Activated CD8-positive, alpha-beta memory T cell treated with anti-CD3 and anti-CD28 coated beads for 24 hours (primary cell): ENCODE measurements around the gene AGAP2.
"Not testable (repeated sequence)": the region's sequence is repeated elsewhere in the genome, so short reads cannot be mapped to it uniquely, and the experiment has no call there.

Source experiments
- DNase-seq: peaks from one replicate; pipeline ENCODE4 v3.0.0-alpha.2; 2020

Gene AGAP2

GRCh38 chr12:57735198-57735855, 3.2 kb downstream of the AGAP2 start:
- no peak for DNase-seq

- no peak for DNase-seq
These were observed 4.0 kb downstream of the AGAP2 start for GRCh38 chr12:57734591-57734990.

DNA sequence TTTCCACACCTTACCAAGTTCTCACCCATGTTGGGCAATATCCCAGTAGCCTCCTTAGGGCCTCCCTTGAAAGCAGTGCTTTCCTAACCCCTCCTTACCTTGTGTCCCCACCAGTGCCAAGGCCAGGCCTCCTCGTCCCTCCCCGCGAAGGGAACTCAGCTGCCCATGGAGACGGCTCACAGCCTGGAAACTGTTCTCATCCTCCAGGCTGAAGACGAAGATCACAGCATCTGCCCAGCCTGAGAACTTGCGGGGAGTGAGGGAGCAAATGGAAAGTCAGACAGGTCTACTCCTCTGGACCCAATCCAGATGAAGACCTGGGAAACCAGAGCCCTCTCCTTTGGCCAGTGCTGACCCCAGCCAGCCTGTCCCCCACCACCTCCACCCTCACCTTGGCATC, 4.6 kb downstream of the AGAP2 start:
- no peak for DNase-seq

- no peak for DNase-seq
These were observed 5.6 kb downstream of the AGAP2 start for GRCh38 chr12:57732726-57733593.

DNA sequence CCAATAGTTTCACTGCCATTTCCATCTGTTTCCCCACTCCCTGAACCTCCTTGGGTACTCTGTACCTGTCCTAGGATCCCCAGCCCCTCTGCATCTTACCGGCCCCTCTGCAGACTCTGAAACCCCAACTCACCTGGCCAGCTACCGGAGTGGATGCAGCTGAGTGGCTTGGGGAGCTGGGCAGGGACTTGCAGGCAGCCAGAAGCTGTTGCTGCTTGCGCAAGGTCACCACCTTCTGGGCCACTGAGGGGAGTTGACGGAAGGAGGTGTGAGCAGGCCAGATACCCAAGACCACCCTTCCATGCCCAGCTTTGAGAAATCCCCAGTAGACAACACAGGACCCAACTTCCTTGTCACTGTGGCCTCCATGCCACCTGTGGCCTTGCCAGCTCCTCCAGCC, 6.3 kb downstream of the AGAP2 start:
- DNase-seq: no peak

DNA sequence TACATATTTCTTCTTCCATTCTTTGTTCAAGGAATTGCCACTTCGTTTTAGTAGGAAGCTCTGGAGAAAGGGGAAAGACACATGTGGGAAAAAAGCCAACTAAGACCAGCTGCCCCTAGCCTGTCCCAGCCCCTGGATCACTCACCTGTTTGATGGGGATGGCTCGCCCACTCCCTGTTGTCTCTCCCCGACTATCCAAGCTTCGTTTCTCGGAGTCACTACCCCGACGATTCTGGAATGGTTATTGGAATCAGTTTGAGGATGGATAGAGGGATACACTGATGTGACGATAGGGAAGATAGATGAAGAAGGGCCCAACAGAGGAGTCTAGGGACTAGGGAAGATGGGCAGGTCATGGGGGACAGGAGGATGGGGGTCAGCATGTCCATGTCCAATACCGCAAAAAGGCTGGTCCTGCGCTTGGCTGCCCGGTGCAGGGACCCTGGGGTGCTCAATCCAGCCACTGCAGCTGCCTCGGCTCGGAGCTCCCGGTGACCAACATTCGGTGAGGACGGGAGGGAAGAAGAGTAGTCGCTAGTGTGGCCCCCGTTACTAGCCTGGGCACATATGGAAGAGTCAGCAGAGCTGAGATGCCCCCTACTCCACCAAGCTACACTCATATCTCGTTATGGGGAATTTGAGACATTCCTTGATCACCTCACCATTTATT, 7.0 kb downstream of the AGAP2 start:
- DNase-seq: no peak

- DNase-seq: no peak
These were observed 8.0 kb downstream of the AGAP2 start for GRCh38 chr12:57730336-57731067.

DNA sequence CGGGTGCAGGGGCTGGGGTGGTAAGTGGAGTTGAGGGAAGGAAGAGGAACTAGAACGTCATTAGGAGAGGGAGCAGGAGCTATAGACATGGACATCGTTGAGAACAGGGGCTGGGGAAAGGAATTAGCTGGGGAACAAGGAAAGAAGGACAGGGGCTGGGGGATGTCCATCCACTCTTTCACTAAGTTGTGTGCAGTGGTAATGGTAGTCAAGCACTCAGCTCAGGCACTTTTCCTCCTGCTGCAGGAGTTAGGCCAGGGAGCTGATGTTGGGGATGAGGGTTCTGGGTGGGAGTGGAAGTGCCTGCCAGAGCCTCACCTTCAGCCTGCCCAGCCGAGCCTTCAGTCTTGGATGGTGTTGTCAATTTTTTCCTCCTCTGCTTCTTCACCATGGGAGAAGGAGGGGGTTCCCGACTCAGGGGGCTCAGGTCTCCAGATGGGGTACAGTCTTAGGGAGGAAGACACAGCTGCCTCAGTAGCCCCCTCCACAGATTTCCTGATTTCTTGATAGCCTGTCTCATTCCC, 9.2 kb downstream of the AGAP2 start:
- DNase-seq: no peak

DNA sequence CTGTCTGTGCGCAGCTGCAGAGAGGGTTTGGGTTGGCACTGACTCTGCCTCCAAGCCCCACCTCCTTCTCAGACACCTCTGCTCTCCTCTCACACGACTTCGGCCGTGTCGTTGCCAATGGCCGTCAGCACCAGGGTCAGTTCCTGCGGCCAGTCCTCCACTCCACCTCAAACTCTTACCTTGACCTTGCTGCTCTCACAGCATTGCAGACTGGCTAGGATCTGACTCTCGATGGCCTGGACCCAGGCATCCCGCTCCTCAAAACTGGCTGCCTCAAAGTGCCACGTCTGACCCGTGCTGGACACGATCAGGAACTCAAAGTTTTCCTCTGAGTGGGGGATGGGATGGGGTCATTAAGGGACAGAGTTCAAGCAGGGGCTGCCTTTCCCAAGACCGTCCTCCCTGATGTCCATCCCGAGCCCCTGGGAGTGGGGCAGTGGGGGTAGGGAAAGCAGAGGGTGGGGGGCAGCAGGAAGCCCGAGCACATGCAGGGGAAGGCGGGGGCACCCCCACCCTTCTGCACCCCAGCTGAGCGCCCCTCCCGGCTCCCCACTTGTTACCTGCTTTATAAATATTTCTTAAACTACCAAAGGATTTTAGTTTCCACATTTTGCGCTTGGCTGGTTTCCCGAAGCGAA, 10.7 kb downstream of the AGAP2 start:
- DNase-seq: peak; percentile 35

- DNase-seq: peak; percentile 51
These were observed 11.4 kb downstream of the AGAP2 start for GRCh38 chr12:57726884-57727757.

DNA sequence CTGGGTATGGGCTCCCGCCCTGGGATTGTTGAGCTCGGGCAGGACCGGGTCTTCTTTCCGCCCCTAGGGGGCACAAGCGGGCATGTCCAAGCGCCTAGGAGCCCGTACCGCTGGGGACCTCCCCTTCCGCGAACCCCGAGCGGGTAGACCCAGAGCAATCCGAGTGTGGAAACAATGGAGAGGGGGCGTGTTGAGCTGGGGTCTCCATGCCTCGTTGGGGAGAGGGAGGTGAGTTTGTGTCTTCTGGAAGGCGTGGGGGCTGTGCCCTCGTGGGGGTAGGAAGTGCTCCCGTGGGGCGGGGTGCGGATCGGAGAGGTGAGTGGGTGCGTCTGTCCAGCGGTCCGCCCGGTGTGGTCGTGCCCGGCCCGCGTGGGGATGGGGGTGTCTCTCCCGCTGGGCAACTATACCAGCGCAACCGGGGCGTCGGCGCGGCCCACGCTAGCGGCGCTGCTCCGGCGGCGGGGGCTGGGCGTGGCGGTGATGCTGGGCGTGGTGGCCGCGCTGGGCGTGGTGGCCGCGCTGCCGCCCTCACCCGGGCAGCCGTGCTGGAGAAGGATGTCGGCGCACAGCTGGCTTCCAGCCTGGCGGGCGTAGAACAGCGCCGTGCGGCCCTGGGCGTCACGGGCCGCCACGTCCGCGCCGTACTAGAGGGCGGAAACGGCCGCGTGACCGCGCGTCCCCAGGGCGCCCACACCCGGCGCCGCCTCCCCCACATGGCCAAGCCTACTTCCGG, 12.2 kb downstream of the AGAP2 start:
- DNase-seq: peak; percentile 59

GRCh38 chr12:57725851-57726150, 12.7 kb downstream of the AGAP2 start:
- peak; percentile 47 for DNase-seq

DNA sequence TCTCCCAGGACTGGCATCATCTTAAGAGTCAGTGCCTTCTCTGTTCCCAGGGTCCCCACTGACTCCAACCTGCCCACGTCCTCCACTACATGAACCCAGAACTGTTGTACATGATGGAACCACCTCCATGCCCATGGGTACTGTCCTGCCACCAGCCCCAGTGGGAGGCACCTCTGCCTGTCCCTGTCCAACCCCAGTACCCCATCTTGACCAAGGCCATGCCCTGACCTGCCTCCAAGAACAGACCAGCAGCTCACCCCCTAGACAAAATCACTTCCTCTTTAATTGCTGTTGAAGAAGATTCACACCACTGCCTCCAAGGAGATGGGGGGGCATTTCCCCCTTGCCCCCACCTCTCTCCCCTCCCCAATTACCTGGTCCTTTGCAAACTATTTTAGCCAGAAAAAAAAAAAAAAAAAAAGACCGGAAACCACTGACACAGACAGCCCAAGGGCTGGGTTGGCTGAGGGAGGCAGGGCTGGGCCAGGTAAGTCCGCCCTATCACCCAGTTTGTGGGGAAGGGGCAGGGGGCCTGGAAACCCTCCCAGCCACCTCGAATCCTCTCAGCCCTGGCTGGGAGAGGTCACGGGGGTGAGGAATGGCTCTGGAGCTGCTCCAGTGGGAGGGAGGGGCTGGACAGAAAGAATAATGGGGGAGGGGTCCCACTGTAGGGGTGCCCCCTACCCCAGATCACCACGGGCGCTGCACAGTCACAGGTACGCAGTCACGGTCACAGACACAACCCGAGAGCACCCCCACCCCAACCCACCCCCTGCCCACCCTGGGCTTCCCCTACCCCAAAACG, 13.4 kb downstream of the AGAP2 start:
- peak; percentile 45 for DNase-seq

- DNase-seq: peak; percentile 53
These were observed 14.3 kb downstream of the AGAP2 start for GRCh38 chr12:57724003-57724935.

DNA sequence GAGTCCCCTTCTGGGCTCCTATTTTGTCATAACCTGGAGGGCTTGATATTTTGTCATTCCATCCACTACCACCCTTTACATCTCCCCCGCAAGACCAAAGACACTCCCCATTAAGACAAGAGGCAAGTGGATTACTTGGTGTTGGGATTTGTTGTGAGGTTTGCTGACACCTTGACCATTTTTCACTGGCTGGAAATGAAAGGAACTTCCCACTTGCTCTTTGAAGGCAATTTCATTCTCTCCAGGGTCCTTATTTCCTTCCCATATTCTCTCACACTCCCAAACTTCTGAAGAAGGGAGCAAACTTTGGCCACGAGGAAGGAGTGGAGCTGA, 14.9 kb downstream of the AGAP2 start:
- no peak for DNase-seq

DNA sequence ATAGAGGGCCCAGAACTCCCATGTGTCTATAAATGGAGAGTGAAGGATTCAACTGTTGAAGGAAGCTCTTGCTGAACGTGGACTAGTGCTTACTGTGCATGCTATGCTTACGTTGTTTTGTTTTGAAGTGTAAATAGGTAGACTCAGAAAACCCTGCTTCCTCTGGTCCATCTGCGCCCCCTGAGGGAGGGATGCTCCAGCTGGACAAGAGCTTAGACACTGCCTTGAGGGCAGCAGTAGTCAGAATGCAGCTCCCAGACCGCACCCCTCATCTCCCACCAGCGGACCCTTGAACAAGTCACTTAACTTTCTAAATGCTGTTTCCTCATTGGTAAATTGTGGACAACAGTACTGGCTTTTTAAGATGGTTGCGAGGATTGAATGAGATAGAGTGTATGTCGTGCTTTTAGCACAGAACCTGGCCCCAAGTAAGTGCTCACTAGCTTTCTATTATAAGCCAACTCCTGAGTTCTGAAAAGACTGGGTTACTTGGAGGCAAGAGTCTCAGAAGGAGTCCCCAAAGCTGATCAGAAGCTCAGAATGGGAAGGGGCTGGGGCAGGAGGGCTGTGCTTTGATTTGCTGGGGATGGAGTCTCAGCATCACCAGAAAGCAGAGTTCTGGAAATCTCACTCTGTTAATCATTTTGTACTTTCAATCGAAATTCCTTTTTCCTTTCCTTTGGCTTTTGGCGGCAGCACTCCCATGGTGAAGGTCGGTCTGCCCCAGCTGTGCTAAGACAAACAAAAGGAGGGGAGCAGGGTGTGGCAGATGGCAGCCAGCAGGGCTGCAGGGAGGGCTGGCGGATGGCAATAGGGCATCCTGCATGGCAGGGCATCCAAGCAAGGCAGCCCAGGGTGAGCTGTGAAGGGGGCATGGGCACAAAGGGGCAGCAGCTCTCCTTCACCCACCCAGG, 15.6 kb downstream of the AGAP2 start:
- peak; percentile 33 for DNase-seq

DNA sequence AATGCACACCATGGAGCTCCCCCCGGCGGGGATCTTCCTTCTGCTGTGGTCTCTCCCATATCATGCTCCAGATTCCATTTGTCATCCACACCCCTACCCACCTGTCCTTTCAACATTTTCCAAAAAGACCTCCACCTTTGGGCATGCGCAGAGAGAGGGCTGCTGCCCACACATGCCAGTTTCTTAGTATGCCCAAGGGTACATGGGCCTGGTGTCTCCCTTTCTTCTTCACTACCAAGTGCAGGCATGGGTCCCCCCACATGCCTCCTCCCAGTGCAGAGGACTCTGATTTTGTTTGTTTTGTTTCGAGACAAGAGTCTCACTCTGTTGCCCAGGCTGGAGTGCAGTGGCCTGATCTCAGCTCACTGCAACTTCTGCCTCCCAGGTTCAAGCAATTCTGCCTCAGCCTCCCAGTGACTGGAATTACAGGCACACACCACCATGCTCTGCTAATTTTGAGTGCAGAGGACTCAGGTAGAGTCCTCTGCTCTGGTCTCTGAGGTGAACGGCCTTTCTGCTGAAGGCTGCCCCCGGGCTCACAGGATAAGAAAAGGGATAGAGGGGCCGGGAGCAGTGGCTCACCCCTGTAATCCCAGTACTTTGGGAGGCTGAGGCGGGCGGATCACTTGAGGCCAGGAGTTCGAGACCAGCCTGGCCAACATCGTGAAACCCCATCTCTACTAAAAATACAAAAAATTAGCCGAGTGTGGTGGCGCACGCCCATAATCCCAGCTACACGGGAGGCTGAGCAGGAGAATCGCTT, 16.5 kb downstream of the AGAP2 start:
- not testable (repeated sequence) for DNase-seq
